DND-41 (cell line): ENCODE data around the gene FAM234A.

Experiments used
- ATAC-seq: fragments of 200-7000 bp; cut with Tn5 transposase; 3 replicates; pipeline ENCODE4 v1.9.1; 2021; ENCODE audit warnings: low read depth; ENCODE audit not compliant: insufficient read depth
- DNase-seq: peaks from one replicate; pipeline ENCODE4 v3.0.0-alpha.2; 2020
- H2AFZ ChIP-seq: 2 replicates; pipeline ENCODE4 v1.6.0; 2012; ENCODE audit warnings: low read depth, low read length
- H3K27ac ChIP-seq: 2 replicates; pipeline ENCODE4 v1.5.1; 2012; ENCODE audit warnings: low read length, inconsistent platforms
- H3K27me3 ChIP-seq: fragments of 200-600 bp; sonication (generic); 2 replicates; pipeline ENCODE4 v1.6.0; 2012; ENCODE audit warnings: low read length, mild to moderate bottlenecking, inconsistent platforms; ENCODE audit not compliant: insufficient read depth, poor library complexity
- H3K36me3 ChIP-seq: 2 replicates; pipeline ENCODE4 v1.5.1; 2012; ENCODE audit warnings: low read length, inconsistent platforms; ENCODE audit not compliant: insufficient read depth
- H3K4me1 ChIP-seq: 2 replicates; pipeline ENCODE4 v1.5.1; 2012; ENCODE audit warnings: mild to moderate bottlenecking, low read length; ENCODE audit not compliant: insufficient read depth
- H3K4me2 ChIP-seq: 2 replicates; pipeline ENCODE4 v1.6.0; 2012; ENCODE audit warnings: mild to moderate bottlenecking, moderate library complexity, low read length, inconsistent platforms; ENCODE audit not compliant: insufficient read depth
- H3K4me3 ChIP-seq, 2 experiments: fragments of 200-600 bp in 1 of 2; shearing (Covaris generic) in 1 of 2; 2 replicates each; pipeline ENCODE4 v1.5.1; 2012 to 2016; ENCODE audit warnings: inconsistent platforms in 2 of 2, low read length in 2 of 2, mild to moderate bottlenecking in 2 of 2, low read depth in 1 of 2, moderate library complexity in 1 of 2
- H3K79me2 ChIP-seq: 2 replicates; pipeline ENCODE4 v1.6.0; 2012; ENCODE audit warnings: low read length, inconsistent platforms; ENCODE audit not compliant: insufficient read depth
- H3K9ac ChIP-seq: 2 replicates; pipeline ENCODE4 v1.6.0; 2012; ENCODE audit warnings: low read depth, mild to moderate bottlenecking, inconsistent platforms, low read length, moderate library complexity
- H3K9me3 ChIP-seq: 2 replicates; pipeline ENCODE4 v1.5.1; 2012; ENCODE audit warnings: low read length, moderate library complexity, mild to moderate bottlenecking, inconsistent platforms; ENCODE audit not compliant: insufficient read depth, severe bottlenecking
- H4K20me1 ChIP-seq: 2 replicates; pipeline ENCODE4 v1.6.0; 2012; ENCODE audit warnings: low read length; ENCODE audit not compliant: insufficient read depth
- EZH2 ChIP-seq: IDR thresholded peaks from 3 replicates; pipeline ENCODE4 v1.6.1; 2012; ENCODE audit warnings: borderline replicate concordance, low read depth, mild to moderate bottlenecking, moderate library complexity, low read length, inconsistent platforms; ENCODE audit not compliant: severe bottlenecking
- TF ChIP-seq, protein P1 (sequence below): IDR thresholded peaks from 2 replicates; pipeline ENCODE4 v1.5.1; 2012; ENCODE audit warnings: borderline replicate concordance, low read length, moderate library complexity, mild to moderate bottlenecking; ENCODE audit not compliant: poor library complexity, severe bottlenecking; ENCODE audit errors: extremely low read depth

FAM234A gene

DNA sequence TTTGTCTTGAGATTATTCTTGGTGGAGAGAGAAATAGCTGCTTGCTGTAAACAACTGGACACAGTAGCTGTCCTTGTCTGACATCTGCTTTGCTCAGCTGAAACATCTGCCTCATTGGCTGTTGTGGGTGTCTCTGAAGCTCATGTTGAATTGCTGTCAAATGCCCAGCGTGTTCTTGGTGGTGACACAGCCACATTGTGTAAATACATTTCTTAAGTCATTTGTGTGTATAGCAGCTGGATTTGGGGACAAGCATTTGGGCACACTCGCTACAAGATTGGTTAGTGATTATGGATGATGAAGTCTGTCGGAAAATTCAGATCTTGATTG is 5.3 kb downstream of the FAM234A start:
- H4K20me1 ChIP-seq = peaks cover 7% of the 10 kb centered on the region; the same call in 1 of the 2 replicates
- no peak overlapping the region for H2AFZ ChIP-seq
- DNase-seq (no peak), ATAC-seq (no peak)
- no peaks in the 10 kb centered on the region for H3K9me3 ChIP-seq
- H3K79me2 ChIP-seq = peaks cover 39% of the 10 kb centered on the region
- H3K27ac ChIP-seq = no peak overlapping the region
- no peak overlapping the region for H3K4me2 ChIP-seq
- no peaks in the 10 kb centered on the region for H3K36me3 ChIP-seq
- H3K4me1 ChIP-seq = peaks cover 9% of the 10 kb centered on the region
- H3K9ac ChIP-seq = no peak overlapping the region
- H3K4me3 ChIP-seq = no peak overlapping the region
- TF ChIP-seq EZH2 = no peak
- TF ChIP-seq, protein P1, sequence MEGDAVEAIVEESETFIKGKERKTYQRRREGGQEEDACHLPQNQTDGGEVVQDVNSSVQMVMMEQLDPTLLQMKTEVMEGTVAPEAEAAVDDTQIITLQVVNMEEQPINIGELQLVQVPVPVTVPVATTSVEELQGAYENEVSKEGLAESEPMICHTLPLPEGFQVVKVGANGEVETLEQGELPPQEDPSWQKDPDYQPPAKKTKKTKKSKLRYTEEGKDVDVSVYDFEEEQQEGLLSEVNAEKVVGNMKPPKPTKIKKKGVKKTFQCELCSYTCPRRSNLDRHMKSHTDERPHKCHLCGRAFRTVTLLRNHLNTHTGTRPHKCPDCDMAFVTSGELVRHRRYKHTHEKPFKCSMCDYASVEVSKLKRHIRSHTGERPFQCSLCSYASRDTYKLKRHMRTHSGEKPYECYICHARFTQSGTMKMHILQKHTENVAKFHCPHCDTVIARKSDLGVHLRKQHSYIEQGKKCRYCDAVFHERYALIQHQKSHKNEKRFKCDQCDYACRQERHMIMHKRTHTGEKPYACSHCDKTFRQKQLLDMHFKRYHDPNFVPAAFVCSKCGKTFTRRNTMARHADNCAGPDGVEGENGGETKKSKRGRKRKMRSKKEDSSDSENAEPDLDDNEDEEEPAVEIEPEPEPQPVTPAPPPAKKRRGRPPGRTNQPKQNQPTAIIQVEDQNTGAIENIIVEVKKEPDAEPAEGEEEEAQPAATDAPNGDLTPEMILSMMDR = no peak
- no peaks in the 10 kb centered on the region for H3K27me3 ChIP-seq

DNA sequence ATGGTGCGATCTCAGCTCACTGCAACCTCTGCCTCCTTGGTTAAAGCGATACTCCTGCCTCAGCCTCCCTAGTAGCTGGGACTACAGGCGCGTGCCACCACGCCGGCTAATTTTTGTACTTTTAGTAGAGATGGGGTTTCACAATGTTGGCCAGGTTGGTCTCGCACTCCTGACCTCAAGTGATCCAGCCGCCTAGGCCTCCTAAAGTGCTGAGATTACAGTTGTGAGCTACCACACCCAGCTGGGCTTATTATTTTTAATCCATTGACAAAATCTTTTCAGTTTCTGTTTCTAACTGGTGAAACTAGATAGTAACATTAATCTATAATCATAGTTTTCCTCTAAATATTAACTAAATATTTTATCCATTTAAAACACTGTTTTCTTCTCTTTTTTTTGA is 5.9 kb downstream of the FAM234A start:
- no peak overlapping the region for H2AFZ ChIP-seq
- no peak overlapping the region for H3K4me2 ChIP-seq
- H4K20me1 ChIP-seq = peaks cover 2% of the 10 kb centered on the region; the same call in 1 of the 2 replicates

DNA sequence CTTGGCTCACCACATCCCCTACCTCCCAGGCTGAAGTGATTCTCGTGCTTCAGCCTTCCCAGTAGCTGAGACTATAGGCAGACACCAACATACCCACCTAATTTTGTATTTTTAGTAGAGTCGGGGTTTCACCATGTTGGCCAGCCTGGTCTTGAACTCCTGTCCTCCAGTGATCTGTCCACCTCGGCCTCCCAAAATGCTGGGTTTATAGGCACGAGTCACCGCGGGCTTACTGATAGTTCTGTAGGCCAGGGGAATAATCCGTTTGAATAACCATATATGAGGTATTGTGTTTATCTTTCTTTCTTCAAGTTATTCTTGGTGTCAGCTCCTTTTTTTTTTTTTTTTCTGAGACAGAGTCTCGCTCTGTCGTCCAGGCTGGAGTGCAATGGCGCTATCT is 7.7 kb downstream of the FAM234A start:
- peaks cover 2% of the 10 kb centered on the region; the same call in 1 of the 2 replicates for H4K20me1 ChIP-seq
- no peaks in the 10 kb centered on the region for H3K27me3 ChIP-seq
- no peak for TF ChIP-seq EZH2
- TF ChIP-seq, protein P1 = no peak
- no peaks in the 10 kb centered on the region for H3K4me1 ChIP-seq
- no peak overlapping the region for H3K4me3 ChIP-seq
- no peaks in the 10 kb centered on the region for H3K36me3 ChIP-seq
- H3K9ac ChIP-seq = no peak overlapping the region
- no peak overlapping the region for H3K4me2 ChIP-seq
- H3K79me2 ChIP-seq = peaks cover 30% of the 10 kb centered on the region
- H3K9me3 ChIP-seq = no peaks in the 10 kb centered on the region
- DNase-seq (no peak), ATAC-seq (no peak)
- H3K27ac ChIP-seq = no peak overlapping the region
- no peak overlapping the region for H2AFZ ChIP-seq

More for the DNA sequence above, 5.9 kb downstream of the FAM234A start:
- TF ChIP-seq EZH2 = no peak
- TF ChIP-seq, protein P1 = no peak
- H3K9ac ChIP-seq = no peak overlapping the region
- no peaks in the 10 kb centered on the region for H3K36me3 ChIP-seq
- no peak overlapping the region for H3K27ac ChIP-seq
- no peaks in the 10 kb centered on the region for H3K9me3 ChIP-seq
- H3K79me2 ChIP-seq = peaks cover 33% of the 10 kb centered on the region
- ATAC-seq (no peak), DNase-seq (no peak)
- no peak overlapping the region for H3K4me3 ChIP-seq
- peaks cover 5% of the 10 kb centered on the region for H3K4me1 ChIP-seq
- H3K27me3 ChIP-seq = no peaks in the 10 kb centered on the region

GRCh38 chr16:243348-243747 is 8.7 kb downstream of the FAM234A start:
- peaks cover 2% of the 10 kb centered on the region; the same call in 1 of the 2 replicates for H4K20me1 ChIP-seq
- H3K4me2 ChIP-seq = no peak overlapping the region
- no peaks in the 10 kb centered on the region for H3K4me1 ChIP-seq
- H3K79me2 ChIP-seq = peaks cover 21% of the 10 kb centered on the region
- no peaks in the 10 kb centered on the region for H3K36me3 ChIP-seq
- H3K9ac ChIP-seq = no peak overlapping the region
- TF ChIP-seq, protein P1 = no peak
- TF ChIP-seq EZH2 = no peak
- H2AFZ ChIP-seq = no peak overlapping the region
- no peak overlapping the region for H3K4me3 ChIP-seq
- DNase-seq (no peak), ATAC-seq (no peak)
- no peaks in the 10 kb centered on the region for H3K9me3 ChIP-seq
- H3K27ac ChIP-seq = no peak overlapping the region
- no peaks in the 10 kb centered on the region for H3K27me3 ChIP-seq
